GM12878 (cell line): ENCODE data around the gene NODAL.

ENCODE experiments used
- CTCF ChIP-seq, 3 experiments: IDR thresholded peaks in 2 of 3; conservative IDR thresholded peaks in 1 of 3; 2 replicates each; pipeline ENCODE4 v1.5.1; 2011; ENCODE audit warnings: low read depth in 3 of 3, low read length in 3 of 3, mild to moderate bottlenecking in 3 of 3, control low read depth in 2 of 3, moderate library complexity in 2 of 3, inconsistent platforms in 1 of 3, mixed read lengths in 1 of 3; ENCODE audit not compliant: control insufficient read depth in 2 of 3, insufficient read depth in 1 of 3; ENCODE audit errors: extremely low read depth in 1 of 3
- DPF2 ChIP-seq: fragments of 450-650 bp; IDR thresholded peaks from 2 replicates; pipeline ENCODE4 v1.6.1; 2017; ENCODE audit warnings: mild to moderate bottlenecking
- EZH2 ChIP-seq: IDR thresholded peaks from 2 replicates; pipeline ENCODE4 v1.6.1; 2012; ENCODE audit warnings: low read depth, mild to moderate bottlenecking, control low read depth, inconsistent platforms, low read length, borderline replicate concordance; ENCODE audit not compliant: control insufficient read depth
- POLR2A ChIP-seq: IDR thresholded peaks from 2 replicates; pipeline ENCODE4 v1.6.1; 2011; ENCODE audit warnings: low read depth, mild to moderate bottlenecking, low read length

- TF ChIP-seq EZH2 = no peak
- no peak for TF ChIP-seq CTCF (IDR thresholded peaks at IDR 0.05 in 2 of 3, conservative IDR thresholded peaks at IDR 0.05 in 1 of 3; ENCODE audit: control insufficient read depth in 2 of 3, extremely low read depth in 1 of 3, insufficient read depth in 1 of 3, low read depth in 3 of 3, low read length in 3 of 3)
- TF ChIP-seq DPF2 = peak; percentile 88
- TF ChIP-seq POLR2A = no peak
These were observed 36.2 kb upstream of the NODAL start for GRCh38 chr10:70477661-70478162.
